ENCODE results near the gene SYNGR3. TPM values are rescaled to one million over a fixed set of nuclear protein-coding genes. Genes with fewer than 3 reads are reported as not detected.

Gene SYNGR3
- total RNA-seq, 4 donors from 2014 or later = 0.38 to 1.0 (median 1.0) TPM; not detected in 1

DNA sequence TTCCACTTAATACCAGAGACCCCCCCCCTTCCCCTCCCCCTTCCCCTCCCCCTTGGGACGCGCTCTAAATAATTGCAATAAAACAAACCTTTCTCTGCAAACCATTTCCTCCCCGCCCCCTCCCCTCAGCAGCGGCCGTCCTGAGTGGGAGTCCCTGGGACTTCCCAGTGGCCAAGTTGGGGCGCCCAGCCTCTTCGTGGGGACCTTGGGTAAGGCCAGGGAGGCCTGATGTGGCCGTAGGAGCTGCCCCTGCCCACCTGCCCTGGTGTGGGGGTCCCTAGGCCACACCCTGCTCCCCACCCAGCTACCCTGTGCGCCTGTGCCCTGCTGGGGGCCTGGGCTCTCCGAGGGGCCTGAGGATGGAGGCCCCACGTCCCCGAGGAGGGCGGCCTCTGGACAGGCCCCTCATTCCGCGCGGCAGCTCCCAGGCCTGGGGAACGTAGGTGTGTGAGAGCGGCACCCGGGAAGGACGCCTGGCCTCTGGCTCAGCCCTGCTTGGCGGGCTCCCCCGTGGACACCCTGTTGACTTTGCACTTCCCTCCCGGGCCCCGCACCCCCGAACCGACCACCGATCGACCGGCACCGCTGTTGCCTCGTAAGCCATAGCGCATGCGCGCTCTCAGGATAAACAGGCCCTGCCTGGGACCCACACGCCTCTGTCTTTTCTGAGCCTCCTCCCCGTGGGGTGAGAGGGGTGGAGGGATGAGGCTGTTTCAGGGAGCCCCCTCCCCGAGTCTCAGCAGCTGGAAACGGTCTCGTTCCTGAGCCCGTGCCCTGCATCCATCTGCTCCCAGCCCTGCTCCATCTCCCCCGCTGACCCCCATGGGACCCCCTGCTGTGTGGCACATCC, 48.8 kb downstream of the SYNGR3 start:
- intact Hi-C loops (cut with DNase I) = no loop called here
- Histone ChIP-seq H3K4me3 (peak overlapping the region in 2 of 4 donors; percentile 16 to 21), H3K27ac (peak overlapping the region; percentile 64 to 92 (median 85)), H3K36me3 (peaks cover 0 to 12% (median 0%) of the 10 kb centered on the region in 3 donors), H3K9me3 (no peaks in the 10 kb centered on the region), H3K4me1 (peaks cover 54 to 97% (median 81%) of the 10 kb centered on the region in 3 donors), H3K27me3 (no peaks in the 10 kb centered on the region)
- 64 to 85% methylated on average over 10 to 20 of the region's 41 CpGs for WGBS, 2 donors
- TF ChIP-seq POLR2A (IDR thresholded peaks at IDR 0.05) = no peak
- DNase-seq = no peak

- Histone ChIP-seq H3K4me3 (peak overlapping the region in 1 of 4 donors; percentile 10), H3K36me3 (peaks cover 0 to 18% (median 0%) of the 10 kb centered on the region in 3 donors), H3K27me3 (no peaks in the 10 kb centered on the region), H3K9me3 (no peaks in the 10 kb centered on the region), H3K4me1 (peaks cover 53 to 100% (median 85%) of the 10 kb centered on the region in 3 donors), H3K27ac (peak overlapping the region; percentile 75 to 92 (median 85))
- WGBS, 2 donors = 56 to 62% methylated on average over 3 to 4 of the region's 29 CpGs
- TF ChIP-seq, protein P1, sequence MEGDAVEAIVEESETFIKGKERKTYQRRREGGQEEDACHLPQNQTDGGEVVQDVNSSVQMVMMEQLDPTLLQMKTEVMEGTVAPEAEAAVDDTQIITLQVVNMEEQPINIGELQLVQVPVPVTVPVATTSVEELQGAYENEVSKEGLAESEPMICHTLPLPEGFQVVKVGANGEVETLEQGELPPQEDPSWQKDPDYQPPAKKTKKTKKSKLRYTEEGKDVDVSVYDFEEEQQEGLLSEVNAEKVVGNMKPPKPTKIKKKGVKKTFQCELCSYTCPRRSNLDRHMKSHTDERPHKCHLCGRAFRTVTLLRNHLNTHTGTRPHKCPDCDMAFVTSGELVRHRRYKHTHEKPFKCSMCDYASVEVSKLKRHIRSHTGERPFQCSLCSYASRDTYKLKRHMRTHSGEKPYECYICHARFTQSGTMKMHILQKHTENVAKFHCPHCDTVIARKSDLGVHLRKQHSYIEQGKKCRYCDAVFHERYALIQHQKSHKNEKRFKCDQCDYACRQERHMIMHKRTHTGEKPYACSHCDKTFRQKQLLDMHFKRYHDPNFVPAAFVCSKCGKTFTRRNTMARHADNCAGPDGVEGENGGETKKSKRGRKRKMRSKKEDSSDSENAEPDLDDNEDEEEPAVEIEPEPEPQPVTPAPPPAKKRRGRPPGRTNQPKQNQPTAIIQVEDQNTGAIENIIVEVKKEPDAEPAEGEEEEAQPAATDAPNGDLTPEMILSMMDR (IDR thresholded peaks at IDR 0.05) = no peak
- TF ChIP-seq POLR2A (IDR thresholded peaks at IDR 0.05) = peak in 1 of 4 donors; percentile 11
- DNase-seq = no peak
- intact Hi-C loops (cut with DNase I) = no loop called here
These were observed 49.7 kb downstream of the SYNGR3 start for GRCh38 chr16:2039274-2040031.

DNA sequence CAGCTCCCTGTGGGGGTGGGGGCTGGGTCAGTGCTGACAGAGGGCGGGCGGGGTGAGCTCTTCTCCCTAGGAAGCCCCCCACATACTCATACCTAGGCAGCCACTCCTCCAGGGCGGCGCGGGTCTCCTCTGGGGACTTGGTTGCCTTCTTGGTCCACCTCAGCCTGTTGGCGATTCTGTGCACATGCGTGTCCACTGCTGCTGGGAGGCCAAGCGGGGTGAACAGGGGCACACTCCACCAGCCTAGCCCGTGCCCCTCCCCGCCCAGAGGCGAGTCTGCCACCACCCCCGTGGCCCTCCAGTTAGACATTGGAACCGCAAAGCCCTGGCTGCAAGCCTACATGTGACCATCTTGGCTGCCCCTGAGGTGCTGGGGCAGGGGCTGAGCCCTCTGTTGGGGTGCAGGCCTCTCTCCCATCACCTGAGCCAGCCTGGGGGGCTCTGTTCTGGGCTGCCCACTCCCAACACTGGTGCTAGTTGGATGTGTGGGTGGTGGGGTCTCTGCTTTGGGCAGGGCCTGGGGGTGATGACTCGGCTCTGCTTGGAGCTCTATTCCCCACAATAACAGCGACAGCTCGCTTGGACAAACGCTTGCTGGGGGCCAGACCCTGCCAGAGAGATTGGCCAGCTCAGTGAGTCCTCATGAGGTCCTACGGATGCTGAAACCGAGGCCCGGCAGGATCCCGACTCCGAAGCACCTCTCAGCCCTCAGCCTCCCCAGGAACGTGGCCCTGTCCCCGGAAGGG, 50.4 kb downstream of the SYNGR3 start:
- TF ChIP-seq, protein P1 (IDR thresholded peaks at IDR 0.05) = no peak
- no peak for TF ChIP-seq POLR2A (IDR thresholded peaks at IDR 0.05)
- WGBS, 2 donors = 80 to 100% methylated on average over 1 to 2 of the region's 24 CpGs
- H3K27ac ChIP-seq = peak overlapping the region; percentile 75 to 92 (median 85)
- no peaks in the 10 kb centered on the region for H3K9me3 ChIP-seq
- H3K27me3 ChIP-seq = no peaks in the 10 kb centered on the region
- H3K4me1 ChIP-seq = peaks cover 48 to 100% (median 80%) of the 10 kb centered on the region in 3 donors
- H3K36me3 ChIP-seq = peaks cover 0 to 19% (median 0%) of the 10 kb centered on the region in 3 donors
- no peak for DNase-seq
- intact Hi-C loops (cut with DNase I) = no loop called here
- no peak overlapping the region for H3K4me3 ChIP-seq

DNA sequence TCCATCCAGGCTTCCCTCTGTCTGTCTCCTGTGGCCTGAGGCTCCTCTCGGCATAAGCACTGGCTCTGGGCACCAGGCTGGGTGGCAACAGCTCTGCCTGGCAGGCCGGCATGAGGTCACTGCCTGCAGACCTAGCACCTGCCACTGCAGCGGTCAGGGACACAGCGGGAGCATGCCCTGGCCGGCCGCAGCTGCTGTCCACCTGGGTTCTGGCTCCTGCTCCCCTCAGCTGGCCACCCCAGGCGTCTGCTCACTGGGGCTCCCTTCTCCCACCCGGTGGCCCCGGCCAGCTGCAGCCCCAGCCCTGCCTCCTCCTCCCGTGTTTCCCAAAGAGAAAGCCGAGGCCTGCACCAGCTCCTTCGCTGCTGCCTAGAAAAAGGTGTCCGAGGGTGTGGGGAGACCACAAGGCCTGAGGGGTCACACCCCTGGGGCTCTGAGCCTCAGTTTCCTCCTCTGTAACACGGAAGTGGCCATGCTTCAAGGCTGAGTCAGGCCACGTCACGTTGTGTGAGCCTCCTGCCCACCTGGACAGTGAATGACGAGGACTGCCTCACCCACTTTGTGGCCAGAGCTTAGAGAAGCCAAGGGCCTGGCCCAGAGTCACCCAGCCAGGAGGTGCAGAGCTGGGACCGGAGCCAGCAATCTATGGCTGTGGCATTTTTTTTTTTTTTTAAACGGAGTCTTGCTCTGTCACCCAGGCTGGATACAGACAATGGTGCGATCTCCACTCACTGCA, 51.2 kb downstream of the SYNGR3 start:
- H3K27me3 ChIP-seq = no peaks in the 10 kb centered on the region
- TF ChIP-seq, protein P1 (IDR thresholded peaks at IDR 0.05) = no peak
- TF ChIP-seq POLR2A (IDR thresholded peaks at IDR 0.05) = no peak
- peaks cover 41 to 100% (median 77%) of the 10 kb centered on the region in 3 donors for H3K4me1 ChIP-seq
- no peaks in the 10 kb centered on the region for H3K9me3 ChIP-seq
- DNase-seq = no peak
- 75 to 85% methylated on average over 8 to 9 of the region's 20 CpGs for WGBS, 2 donors
- H3K27ac ChIP-seq = peak overlapping the region; percentile 75 to 92 (median 85)
- no peak overlapping the region for H3K4me3 ChIP-seq
- intact Hi-C loops (cut with DNase I) = no loop called here
- peaks cover 0 to 19% (median 0%) of the 10 kb centered on the region in 3 donors for H3K36me3 ChIP-seq

All from esophagus squamous epithelium (tissue), 5 donors.